NCI-H2029 (cell line): ENCODE data around the gene SFN.

Experiments used
- DNase-seq: peaks from one replicate; lab custom pipeline; 2025; lab: John Stamatoyannopoulos, UW

Gene SFN

DNA sequence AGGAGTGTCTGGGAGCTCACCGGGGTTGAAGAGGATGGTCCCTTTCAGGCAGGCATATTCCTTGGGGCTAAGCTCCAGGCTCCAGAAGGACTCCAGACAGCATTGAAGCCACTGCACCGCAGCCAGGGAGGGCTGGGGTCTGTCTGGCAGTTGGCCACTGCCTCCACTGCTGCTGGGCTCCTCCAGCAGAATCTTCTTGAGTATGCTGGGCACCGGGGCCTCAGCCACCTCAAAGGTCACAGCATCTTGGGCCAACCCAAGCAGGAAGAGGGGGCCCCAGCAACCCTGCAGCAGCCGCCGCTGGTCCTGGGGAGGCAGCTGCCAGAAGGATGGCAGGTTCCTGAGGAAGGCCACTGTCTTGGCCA, 50.4 kb downstream of the SFN start:
- no peak for DNase-seq
